Glutamatergic neuron (in vitro differentiated cells): ENCODE results near the gene BRF1. TPM values are rescaled to one million over a fixed set of nuclear protein-coding genes. Genes with fewer than 3 reads are reported as not detected.

Experiments used
- DNase-seq: peaks from one replicate; pipeline ENCODE4 v3.0.0; 2022
- H3K27ac Mint-ChIP-seq: one replicate; pipeline ENCODE4 v1.8.0; 2020; ENCODE audit warnings: mild to moderate bottlenecking, mixed read lengths, inconsistent platforms; ENCODE audit not compliant: unreplicated experiment
- H3K27me3 Mint-ChIP-seq: one replicate; pipeline ENCODE4 v1.8.0; 2020; ENCODE audit warnings: mild to moderate bottlenecking, moderate library complexity, mixed read lengths, inconsistent platforms; ENCODE audit not compliant: unreplicated experiment
- H3K36me3 Mint-ChIP-seq: one replicate; pipeline ENCODE4 v1.8.0; 2020; ENCODE audit warnings: mild to moderate bottlenecking, mixed read lengths, inconsistent platforms; ENCODE audit not compliant: unreplicated experiment
- H3K4me1 Mint-ChIP-seq: one replicate; pipeline ENCODE4 v1.8.0; 2020; ENCODE audit warnings: mild to moderate bottlenecking, low read depth, mixed read lengths, inconsistent platforms; ENCODE audit not compliant: unreplicated experiment
- H3K4me3 Mint-ChIP-seq: one replicate; pipeline ENCODE4 v1.8.0; 2020; ENCODE audit warnings: mild to moderate bottlenecking, mixed read lengths, inconsistent platforms; ENCODE audit not compliant: unreplicated experiment
- H3K9me3 Mint-ChIP-seq: one replicate; pipeline ENCODE4 v1.8.0; 2020; ENCODE audit warnings: mild to moderate bottlenecking, moderate library complexity, mixed read lengths, inconsistent platforms; ENCODE audit not compliant: unreplicated experiment
- total RNA-seq: library from RNA; stranded (reverse); fragmentation: NEBNext Ultra II Directional; extraction: Animal tissue kit (Norgen Biotek cat#: 25700); gene quantifications from one replicate; pipeline ENCODE4 v1.2.1, GENCODE V29; 2021; ENCODE audit not compliant: unreplicated experiment
- TF ChIP-seq, protein P1 (sequence below): fragments of 200-600 bp; sonication (generic); IDR thresholded peaks from one replicate; pipeline ENCODE4 v1.5.0; 2021; ENCODE audit not compliant: partially characterized antibody, unreplicated experiment

BRF1 gene
- total RNA-seq, 1 donor from 2014 or later: 54.6 TPM

GRCh38 chr14:105207996-105208737 lies 92.6 kb downstream of the BRF1 start:
- TF ChIP-seq, protein P1, sequence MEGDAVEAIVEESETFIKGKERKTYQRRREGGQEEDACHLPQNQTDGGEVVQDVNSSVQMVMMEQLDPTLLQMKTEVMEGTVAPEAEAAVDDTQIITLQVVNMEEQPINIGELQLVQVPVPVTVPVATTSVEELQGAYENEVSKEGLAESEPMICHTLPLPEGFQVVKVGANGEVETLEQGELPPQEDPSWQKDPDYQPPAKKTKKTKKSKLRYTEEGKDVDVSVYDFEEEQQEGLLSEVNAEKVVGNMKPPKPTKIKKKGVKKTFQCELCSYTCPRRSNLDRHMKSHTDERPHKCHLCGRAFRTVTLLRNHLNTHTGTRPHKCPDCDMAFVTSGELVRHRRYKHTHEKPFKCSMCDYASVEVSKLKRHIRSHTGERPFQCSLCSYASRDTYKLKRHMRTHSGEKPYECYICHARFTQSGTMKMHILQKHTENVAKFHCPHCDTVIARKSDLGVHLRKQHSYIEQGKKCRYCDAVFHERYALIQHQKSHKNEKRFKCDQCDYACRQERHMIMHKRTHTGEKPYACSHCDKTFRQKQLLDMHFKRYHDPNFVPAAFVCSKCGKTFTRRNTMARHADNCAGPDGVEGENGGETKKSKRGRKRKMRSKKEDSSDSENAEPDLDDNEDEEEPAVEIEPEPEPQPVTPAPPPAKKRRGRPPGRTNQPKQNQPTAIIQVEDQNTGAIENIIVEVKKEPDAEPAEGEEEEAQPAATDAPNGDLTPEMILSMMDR: no peak

DNA sequence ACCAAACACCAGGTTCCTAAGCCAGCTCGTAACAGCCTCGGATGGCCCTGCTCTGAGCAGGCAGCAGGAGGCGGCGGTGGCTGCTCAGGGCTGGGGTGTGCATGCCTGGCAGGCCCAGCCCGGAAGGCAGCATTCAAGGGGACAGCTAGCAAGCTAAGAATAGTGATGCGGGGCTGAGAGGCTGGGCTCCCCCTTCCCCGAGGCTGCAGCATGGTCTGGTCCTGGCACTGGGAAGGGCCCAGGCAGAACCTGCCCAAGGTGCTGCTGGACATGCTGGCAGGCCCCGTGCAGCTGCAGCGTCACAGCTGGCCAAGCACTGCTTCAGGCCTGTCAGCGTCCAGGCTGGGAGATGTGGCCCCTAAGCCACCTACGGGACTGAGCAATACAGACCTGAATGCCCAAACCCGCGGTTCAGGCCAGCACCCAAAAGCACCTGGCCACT lies 93.3 kb downstream of the BRF1 start:
- DNase-seq: peak; percentile 42
- TF ChIP-seq, protein P1: no peak
- Mint-ChIP-seq H3K27ac (no peak overlapping the region), H3K27me3 (peaks cover 10% of the 10 kb centered on the region), H3K9me3 (peaks cover 6% of the 10 kb centered on the region), H3K4me1 (peaks cover 5% of the 10 kb centered on the region), H3K36me3 (no peaks in the 10 kb centered on the region), H3K4me3 (no peak overlapping the region)

More at GRCh38 chr14:105207996-105208737, 92.6 kb downstream of the BRF1 start:
- Mint-ChIP-seq H3K4me3 (no peak overlapping the region), H3K27me3 (peaks cover 7% of the 10 kb centered on the region), H3K36me3 (no peaks in the 10 kb centered on the region), H3K27ac (no peak overlapping the region), H3K4me1 (peaks cover 7% of the 10 kb centered on the region), H3K9me3 (peaks cover 7% of the 10 kb centered on the region)
- DNase-seq: peak; percentile 17

DNA sequence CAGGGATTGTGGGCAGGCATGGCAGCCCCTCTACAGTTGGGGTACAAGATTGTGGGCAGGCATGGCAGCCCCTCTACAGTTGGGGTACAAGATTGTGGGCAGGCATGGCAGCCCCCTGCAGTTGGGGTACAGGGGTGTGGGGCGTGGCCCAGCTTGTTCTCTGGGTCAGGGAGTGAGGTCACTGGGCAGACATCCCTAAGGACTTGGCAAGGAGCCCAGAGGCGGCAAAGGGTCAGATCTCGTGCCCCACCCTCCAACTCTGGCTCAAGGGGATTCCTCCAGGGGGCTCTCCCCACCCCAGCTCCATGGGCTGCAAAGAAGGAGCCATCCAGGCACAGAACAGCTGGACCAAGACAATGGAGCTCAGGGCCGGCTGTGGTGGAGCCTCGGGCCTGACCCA lies 93.9 kb downstream of the BRF1 start:
- Mint-ChIP-seq H3K27ac (no peak overlapping the region), H3K4me3 (no peak overlapping the region), H3K36me3 (no peaks in the 10 kb centered on the region), H3K27me3 (peaks cover 12% of the 10 kb centered on the region), H3K9me3 (peaks cover 4% of the 10 kb centered on the region), H3K4me1 (no peaks in the 10 kb centered on the region)
- TF ChIP-seq, protein P1: no peak
- DNase-seq: peak; percentile 9

GRCh38 chr14:105205673-105206208 lies 95.1 kb downstream of the BRF1 start:
- Mint-ChIP-seq H3K27me3 (peaks cover 14% of the 10 kb centered on the region), H3K36me3 (no peaks in the 10 kb centered on the region), H3K4me3 (no peak overlapping the region), H3K4me1 (no peaks in the 10 kb centered on the region), H3K27ac (no peak overlapping the region), H3K9me3 (peaks cover 5% of the 10 kb centered on the region)
- TF ChIP-seq, protein P1: no peak
- DNase-seq: peak; percentile 31
